K562 (cell line): ENCODE measurements around the gene C11orf86. TPM values are rescaled to one million over a fixed set of nuclear protein-coding genes. Genes with fewer than 3 reads are reported as not detected.

ENCODE experiments used
- BCOR ChIP-seq: fragments of 450-650 bp; IDR thresholded peaks from 2 replicates; pipeline ENCODE4 v1.6.1; 2016
- CHD2 ChIP-seq: IDR thresholded peaks from 2 replicates; pipeline ENCODE4 v1.6.1; 2011; ENCODE audit warnings: low read depth, low read length
- CTBP1 ChIP-seq: fragments of 450-650 bp; IDR thresholded peaks from 2 replicates; pipeline ENCODE4 v1.6.1; 2016; ENCODE audit warnings: borderline replicate concordance
- E2F8 ChIP-seq: fragments of 450-650 bp; IDR thresholded peaks from 2 replicates; pipeline ENCODE4 v1.7.1; 2018; ENCODE audit warnings: mild to moderate bottlenecking, low read depth; ENCODE audit not compliant: partially characterized antibody
- EP300 ChIP-seq: IDR thresholded peaks from 2 replicates; pipeline ENCODE4 v1.6.1; 2012; ENCODE audit warnings: low read length, improper control_type of control experiment
- EP400 ChIP-seq: fragments of 450-650 bp; IDR thresholded peaks from 2 replicates; pipeline ENCODE4 v1.6.1; 2017; ENCODE audit warnings: antibody characterized with exemption, mild to moderate bottlenecking, moderate library complexity
- FOS ChIP-seq: IDR thresholded peaks from 3 replicates; pipeline ENCODE4 v1.6.1; 2011; ENCODE audit not compliant: insufficient read length; ENCODE audit errors: extremely low read depth
- GATAD2A ChIP-seq: fragments of 450-650 bp; IDR thresholded peaks from 2 replicates; pipeline ENCODE4 v1.6.1; 2017
- HDAC8 ChIP-seq: fragments of 450-650 bp; IDR thresholded peaks from 2 replicates; pipeline ENCODE4 v1.6.1; 2016; ENCODE audit warnings: mild to moderate bottlenecking, missing genetic modification characterization, moderate library complexity, missing compliant biosample characterization
- NFYB ChIP-seq: IDR thresholded peaks from 2 replicates; pipeline ENCODE4 v1.6.1; 2011; ENCODE audit warnings: mild to moderate bottlenecking, moderate library complexity; ENCODE audit not compliant: insufficient read length; ENCODE audit errors: extremely low read depth
- NRF1 ChIP-seq, 2 experiments: fragments of 450-650 bp; IDR thresholded peaks in 1 of 2; conservative IDR thresholded peaks in 1 of 2; 2 replicates each; pipeline ENCODE4 v1.6.1; 2014; ENCODE audit warnings: mild to moderate bottlenecking in 2 of 2
- PHF8 ChIP-seq: fragments of 200-600 bp; sonication (generic); IDR thresholded peaks from 2 replicates; pipeline ENCODE4 v1.6.1; 2012; ENCODE audit warnings: mixed run types, mild to moderate bottlenecking, inconsistent platforms, low read length, moderate library complexity, borderline replicate concordance
- POLR2B ChIP-seq: fragments of 450-650 bp; IDR thresholded peaks from 2 replicates; pipeline ENCODE4 v1.6.1; 2018; ENCODE audit warnings: low read depth; ENCODE audit not compliant: partially characterized antibody
- POLR3G ChIP-seq: IDR thresholded peaks from 2 replicates; pipeline ENCODE4 v1.6.1; 2011; ENCODE audit not compliant: insufficient read length, insufficient replicate concordance; ENCODE audit errors: extremely low read depth
- SRSF9 ChIP-seq: fragments of 200-400 bp; formaldehyde crosslinking; IDR thresholded peaks from 2 replicates; pipeline ENCODE4 v1.6.1; 2017; ENCODE audit warnings: low read depth, low read length, borderline replicate concordance
- ZNF12 ChIP-seq: sonication (generic); formaldehyde crosslinking; IDR thresholded peaks from 2 replicates; pipeline ENCODE4 v1.4.0; 2020; ENCODE audit warnings: mild to moderate bottlenecking, missing genetic modification reagents
- polyA plus RNA-seq, 8 experiments: library from polyadenylated mRNA; depleted of rRNA in 4 of 8; stranded (reverse) in 5 of 8; unstranded in 3 of 8; fragments of >200 nt; fragmentation: Nextera tagmentation in 2 of 8; fragmentation: Illumina TruSeq in 1 of 8; extraction: Ambion mirVana in 2 of 8; extraction: Trizol in 1 of 8; gene quantifications; 2 replicates each; pipeline versions ENCODE4 v1.2.1 to v1.2.3, GENCODE V29; 2011 to 2014; ENCODE audit warnings: inconsistent platforms in 1 of 8, missing spikeins in 1 of 8
- total RNA-seq, 7 experiments: library from RNA; depleted of rRNA in 6 of 7; stranded (reverse); fragments of >200 nt in 6 of 7; fragmentation: Illumina TruSeq in 2 of 7; extraction: Trizol in 2 of 7; gene quantifications; 2 replicates each; pipeline versions ENCODE4 v1.2.1 to v1.2.3, GENCODE V29; 2011 to 2021; ENCODE audit warnings: low replicate concordance in 1 of 7
- TF ChIP-seq, protein P1 (sequence below): fragments of 250-450 bp; sonication (Bioruptor Pico); IDR thresholded peaks from 2 replicates; pipeline ENCODE4 v1.4.0; 2020; ENCODE audit warnings: mild to moderate bottlenecking
- TF ChIP-seq, protein P2 (sequence below): sonication (generic); formaldehyde crosslinking; IDR thresholded peaks from 2 replicates; pipeline ENCODE4 v1.8.0; 2022; ENCODE audit warnings: mild to moderate bottlenecking, missing genetic modification reagents

C11orf86 gene
- total and polyA plus RNA-seq, 9 of the 15 experiments (the other 6 are each of a cell fraction or from before 2014, with no cell fraction given), result not detected

DNA sequence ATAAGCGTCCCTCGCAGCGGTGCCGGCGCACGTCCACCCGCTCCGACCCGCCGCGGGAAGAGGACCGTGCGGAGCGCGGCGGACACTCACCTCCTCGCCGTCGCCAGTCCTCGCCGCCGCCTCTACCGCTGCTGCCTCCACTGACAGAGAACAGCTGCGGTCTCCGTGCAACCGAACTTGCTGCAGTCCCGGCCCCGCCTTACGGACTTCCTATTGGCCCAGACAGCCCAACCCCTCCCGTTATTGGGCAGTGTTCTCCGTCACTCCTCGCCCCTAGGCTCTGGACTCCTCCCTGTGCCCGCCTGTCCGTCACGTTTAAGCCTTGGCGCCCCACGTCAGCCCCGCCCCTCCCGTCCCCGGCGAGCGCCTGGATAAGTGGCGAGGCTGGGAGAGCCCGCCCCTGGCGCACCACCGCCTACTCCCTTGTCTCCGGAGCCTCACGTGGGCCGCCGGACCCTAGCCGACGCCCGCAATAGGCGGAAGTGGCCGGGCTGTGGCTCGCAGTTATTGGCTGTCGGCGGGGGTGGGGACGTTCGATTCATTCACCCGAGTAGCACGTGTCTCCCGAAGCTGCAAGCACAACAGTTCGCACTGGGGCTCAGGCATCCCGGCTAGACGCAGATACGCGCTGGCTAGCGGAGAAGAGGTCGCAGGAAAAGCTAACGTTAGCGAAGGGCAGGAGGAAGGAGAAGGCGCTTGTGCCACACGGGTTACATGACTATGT is 16.7 kb upstream of the C11orf86 start, which contains the start of gene PC (continued):
- TF ChIP-seq E2F8 (peak; percentile 51), NFYB (peak; percentile 47), PHF8 (peak; percentile 75; the same call in 1 of the 2 replicates), NRF1 (conservative IDR thresholded peaks at IDR 0.05 in 1 of 2, IDR thresholded peaks at IDR 0.05 in 1 of 2) (peak; percentile 86 to 89), POLR3G (no peak), BCOR (0 out of 2 replicates have a peak, but pooled peaks have one; percentile 8), FOS (peak; percentile 93), POLR2B (peak; percentile 31), EP300 (0 out of 2 replicates have a peak, but pooled peaks have one; percentile 27), EP400 (peak; percentile 91), HDAC8 (0 out of 2 replicates have a peak, but pooled peaks have one; percentile 31), CHD2 (peak; percentile 80), GATAD2A (no peak), CTBP1 (peak; percentile 85), ZNF12 (CRISPR knock-in tag) (0 out of 2 replicates have a peak, but pooled peaks have one; percentile 46), SRSF9 (no peak)
- TF ChIP-seq, protein P1, sequence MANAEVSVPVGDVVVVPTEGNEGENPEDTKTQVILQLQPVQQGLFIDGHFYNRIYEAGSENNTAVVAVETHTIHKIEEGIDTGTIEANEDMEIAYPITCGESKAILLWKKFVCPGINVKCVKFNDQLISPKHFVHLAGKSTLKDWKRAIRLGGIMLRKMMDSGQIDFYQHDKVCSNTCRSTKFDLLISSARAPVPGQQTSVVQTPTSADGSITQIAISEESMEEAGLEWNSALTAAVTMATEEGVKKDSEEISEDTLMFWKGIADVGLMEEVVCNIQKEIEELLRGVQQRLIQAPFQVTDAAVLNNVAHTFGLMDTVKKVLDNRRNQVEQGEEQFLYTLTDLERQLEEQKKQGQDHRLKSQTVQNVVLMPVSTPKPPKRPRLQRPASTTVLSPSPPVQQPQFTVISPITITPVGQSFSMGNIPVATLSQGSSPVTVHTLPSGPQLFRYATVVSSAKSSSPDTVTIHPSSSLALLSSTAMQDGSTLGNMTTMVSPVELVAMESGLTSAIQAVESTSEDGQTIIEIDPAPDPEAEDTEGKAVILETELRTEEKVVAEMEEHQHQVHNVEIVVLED, result peak; percentile 77
- TF ChIP-seq, protein P2, sequence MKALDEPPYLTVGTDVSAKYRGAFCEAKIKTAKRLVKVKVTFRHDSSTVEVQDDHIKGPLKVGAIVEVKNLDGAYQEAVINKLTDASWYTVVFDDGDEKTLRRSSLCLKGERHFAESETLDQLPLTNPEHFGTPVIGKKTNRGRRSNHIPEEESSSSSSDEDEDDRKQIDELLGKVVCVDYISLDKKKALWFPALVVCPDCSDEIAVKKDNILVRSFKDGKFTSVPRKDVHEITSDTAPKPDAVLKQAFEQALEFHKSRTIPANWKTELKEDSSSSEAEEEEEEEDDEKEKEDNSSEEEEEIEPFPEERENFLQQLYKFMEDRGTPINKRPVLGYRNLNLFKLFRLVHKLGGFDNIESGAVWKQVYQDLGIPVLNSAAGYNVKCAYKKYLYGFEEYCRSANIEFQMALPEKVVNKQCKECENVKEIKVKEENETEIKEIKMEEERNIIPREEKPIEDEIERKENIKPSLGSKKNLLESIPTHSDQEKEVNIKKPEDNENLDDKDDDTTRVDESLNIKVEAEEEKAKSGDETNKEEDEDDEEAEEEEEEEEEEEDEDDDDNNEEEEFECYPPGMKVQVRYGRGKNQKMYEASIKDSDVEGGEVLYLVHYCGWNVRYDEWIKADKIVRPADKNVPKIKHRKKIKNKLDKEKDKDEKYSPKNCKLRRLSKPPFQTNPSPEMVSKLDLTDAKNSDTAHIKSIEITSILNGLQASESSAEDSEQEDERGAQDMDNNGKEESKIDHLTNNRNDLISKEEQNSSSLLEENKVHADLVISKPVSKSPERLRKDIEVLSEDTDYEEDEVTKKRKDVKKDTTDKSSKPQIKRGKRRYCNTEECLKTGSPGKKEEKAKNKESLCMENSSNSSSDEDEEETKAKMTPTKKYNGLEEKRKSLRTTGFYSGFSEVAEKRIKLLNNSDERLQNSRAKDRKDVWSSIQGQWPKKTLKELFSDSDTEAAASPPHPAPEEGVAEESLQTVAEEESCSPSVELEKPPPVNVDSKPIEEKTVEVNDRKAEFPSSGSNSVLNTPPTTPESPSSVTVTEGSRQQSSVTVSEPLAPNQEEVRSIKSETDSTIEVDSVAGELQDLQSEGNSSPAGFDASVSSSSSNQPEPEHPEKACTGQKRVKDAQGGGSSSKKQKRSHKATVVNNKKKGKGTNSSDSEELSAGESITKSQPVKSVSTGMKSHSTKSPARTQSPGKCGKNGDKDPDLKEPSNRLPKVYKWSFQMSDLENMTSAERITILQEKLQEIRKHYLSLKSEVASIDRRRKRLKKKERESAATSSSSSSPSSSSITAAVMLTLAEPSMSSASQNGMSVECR, result peak; percentile 96
